ENCODE data around the gene GTPBP6.
"Not testable (repeated sequence)": the region's sequence is repeated elsewhere in the genome, so short reads cannot be mapped to it uniquely, and the experiment has no call there.

Gene GTPBP6

GRCh38 chrX:334331-334891 lies 15.8 kb upstream of the GTPBP6 start:
- no peak for DNase-seq

GRCh38 chrX:333611-334311 lies 15.2 kb upstream of the GTPBP6 start:
- DNase-seq: no peak

GRCh38 chrX:332916-333610 lies 14.5 kb upstream of the GTPBP6 start:
- no peak for DNase-seq

DNA sequence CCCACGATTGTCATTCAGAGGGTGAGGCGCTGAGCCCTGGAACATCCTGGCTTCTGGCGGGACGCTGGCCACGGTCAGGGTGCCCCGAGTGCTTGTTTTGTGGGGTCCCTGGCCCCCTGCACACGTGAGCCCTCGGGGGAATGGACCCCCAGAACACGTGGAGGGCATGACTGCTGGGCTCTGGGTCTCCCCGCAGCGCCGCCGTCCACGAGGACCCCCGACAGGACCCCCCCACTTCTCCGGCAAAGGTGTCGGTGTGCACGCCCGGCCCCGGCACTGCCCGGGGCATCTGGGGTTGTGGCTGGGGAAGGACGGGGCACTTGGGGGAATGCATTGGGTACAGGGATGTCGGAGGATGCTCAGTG lies 13.9 kb upstream of the GTPBP6 start:
- DNase-seq: no peak

DNA sequence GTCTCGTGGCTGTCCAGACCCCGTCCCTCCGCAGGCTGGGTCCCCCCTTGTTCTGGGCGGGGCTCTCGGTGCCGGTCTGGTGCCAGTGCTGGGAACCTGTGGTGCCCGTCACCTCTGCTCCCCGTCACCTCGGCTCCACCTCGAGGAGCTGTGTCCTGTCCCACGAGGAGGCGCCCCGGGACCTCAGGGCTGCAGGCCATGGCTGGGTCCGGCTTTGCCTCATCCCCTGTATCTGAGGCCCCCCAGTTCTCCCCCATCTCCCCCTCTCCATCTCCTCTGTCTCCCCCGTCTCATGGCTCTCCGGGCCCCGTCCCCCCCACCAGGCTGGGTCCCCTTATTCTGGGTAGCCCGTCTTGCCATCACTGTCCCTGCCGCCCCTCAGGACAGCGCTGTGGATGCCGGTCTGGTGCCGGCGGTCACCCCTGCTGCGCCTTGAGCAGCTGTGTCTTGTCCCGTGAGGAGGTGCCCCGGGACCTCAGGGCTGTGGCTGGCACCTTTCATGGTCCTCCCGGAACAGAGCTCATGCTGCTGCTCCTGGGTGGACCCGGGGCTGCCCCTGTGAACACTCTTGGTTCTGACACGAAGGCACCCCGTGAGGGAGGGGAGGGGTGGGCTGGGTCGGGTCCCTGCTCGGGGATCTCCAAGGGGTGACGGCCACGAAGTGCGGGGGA lies 13.4 kb upstream of the GTPBP6 start:
- DNase-seq: no peak

DNA sequence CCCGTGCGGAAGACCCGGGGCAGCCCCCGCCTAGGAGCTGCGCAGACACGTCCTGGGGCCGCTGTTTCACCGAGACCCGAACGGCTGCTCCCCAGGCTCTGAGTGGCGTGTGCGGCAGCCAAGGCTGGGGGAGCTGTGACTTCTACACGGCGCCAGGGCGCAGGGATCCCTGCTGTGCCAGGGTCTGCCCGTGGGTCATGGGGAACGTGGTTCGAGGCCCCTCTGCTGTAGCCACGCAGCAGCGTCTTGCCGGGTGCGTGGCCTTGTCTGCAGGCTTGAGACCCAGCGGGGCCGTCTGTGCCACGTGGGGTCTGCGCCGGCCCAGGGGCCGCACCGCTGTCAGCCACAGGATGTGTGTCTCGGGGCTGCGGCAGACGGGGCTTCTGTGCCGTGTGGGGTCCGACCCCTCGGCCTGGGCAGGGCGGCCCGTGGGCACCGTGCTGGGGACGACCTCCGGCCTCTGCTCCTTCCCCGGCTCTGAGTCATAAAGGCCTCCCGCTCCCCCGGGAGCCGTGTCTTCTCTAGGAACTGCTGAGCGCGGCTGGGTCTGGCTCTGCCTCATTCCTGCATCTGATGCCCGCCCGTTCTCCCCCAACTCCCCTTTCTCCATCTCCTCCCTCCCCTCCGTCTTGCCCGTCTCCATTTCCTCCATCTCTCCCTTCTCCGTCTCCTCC lies 12.7 kb upstream of the GTPBP6 start:
- no peak for DNase-seq

GRCh38 chrX:330726-331150 lies 12.1 kb upstream of the GTPBP6 start:
- DNase-seq: no peak

DNA sequence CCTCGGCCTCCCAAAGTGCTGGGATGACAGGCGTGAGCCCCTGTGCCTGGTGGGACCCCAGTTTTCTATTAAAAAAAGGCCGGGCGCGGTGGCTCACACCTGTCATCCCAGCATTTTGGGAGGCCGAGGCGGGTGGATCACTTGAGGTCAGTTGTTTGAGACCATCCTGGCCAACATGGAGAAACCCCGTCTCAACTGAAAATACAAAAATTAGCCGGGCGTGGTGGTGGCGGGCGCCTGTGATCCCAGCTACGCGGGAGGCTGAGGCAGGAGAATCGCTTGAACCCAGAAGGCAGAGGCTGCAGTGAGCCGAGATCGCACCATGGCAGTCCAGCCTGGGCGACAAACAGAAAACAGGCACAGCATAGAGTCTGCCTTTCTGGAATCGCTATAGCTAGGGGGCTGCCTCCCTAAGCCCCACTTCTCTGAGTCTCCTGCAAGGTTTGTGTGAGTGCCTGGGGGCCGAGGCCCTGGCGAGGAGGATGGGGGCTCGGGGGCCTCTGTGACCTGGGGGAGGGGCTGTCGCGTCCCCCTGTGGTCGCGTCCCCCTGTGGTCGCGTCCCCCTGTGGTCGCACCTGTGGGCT lies 11.6 kb upstream of the GTPBP6 start:
- DNase-seq: not testable (repeated sequence)

DNA sequence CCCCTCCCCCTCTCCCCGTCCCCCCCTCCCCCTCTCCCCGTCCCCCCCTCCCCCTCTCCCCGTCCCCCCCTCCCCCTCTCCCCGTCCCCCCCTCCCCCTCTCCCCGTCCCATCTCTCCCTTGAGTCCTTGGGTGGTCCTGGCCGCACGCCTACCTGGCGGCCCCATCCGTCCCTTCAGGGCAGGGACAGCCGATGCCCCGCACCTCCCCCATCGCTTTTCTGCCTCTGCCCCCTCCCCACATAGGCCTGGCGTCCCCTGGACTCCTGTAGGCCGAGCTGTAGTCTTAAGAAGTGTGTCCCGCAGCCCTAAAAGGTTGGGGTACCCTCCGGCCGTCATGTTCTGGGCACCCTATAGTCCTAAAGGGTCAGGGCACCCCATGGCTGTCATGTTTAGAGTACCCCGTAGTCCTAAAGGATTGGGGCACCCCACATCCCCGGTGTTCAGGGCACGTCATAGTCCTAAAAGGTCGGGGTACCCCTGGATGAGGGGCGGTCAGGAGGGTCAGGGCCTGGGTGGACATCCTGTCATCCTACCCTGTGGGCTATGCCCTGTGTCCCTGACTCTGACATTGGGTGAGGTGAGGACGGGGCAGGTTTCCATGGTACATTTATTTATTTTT lies 10.8 kb upstream of the GTPBP6 start:
- no peak for DNase-seq

- no peak for DNase-seq
These were observed 9.1 kb upstream of the GTPBP6 start for GRCh38 chrX:327660-328126.

DNA sequence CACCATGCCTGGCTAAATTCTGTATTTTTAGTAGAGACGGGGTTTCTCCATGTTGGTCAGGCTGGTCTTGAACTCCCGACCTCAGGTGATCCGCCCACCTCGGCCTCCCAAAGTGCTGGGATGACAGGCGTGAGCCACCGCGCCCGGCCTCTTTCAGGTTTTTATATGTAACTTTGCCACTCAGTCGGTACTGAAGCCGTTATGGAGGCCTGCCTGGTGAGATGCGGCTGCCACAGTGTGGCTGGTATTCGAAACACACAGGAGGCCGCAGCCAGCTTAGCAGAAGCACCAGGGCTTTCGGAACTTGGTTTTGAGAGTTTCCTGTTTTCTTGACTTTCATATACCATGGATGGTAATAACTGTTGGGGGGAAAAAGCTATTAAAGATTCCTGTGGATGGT lies 6.1 kb upstream of the GTPBP6 start:
- DNase-seq: not testable (repeated sequence)

DNA sequence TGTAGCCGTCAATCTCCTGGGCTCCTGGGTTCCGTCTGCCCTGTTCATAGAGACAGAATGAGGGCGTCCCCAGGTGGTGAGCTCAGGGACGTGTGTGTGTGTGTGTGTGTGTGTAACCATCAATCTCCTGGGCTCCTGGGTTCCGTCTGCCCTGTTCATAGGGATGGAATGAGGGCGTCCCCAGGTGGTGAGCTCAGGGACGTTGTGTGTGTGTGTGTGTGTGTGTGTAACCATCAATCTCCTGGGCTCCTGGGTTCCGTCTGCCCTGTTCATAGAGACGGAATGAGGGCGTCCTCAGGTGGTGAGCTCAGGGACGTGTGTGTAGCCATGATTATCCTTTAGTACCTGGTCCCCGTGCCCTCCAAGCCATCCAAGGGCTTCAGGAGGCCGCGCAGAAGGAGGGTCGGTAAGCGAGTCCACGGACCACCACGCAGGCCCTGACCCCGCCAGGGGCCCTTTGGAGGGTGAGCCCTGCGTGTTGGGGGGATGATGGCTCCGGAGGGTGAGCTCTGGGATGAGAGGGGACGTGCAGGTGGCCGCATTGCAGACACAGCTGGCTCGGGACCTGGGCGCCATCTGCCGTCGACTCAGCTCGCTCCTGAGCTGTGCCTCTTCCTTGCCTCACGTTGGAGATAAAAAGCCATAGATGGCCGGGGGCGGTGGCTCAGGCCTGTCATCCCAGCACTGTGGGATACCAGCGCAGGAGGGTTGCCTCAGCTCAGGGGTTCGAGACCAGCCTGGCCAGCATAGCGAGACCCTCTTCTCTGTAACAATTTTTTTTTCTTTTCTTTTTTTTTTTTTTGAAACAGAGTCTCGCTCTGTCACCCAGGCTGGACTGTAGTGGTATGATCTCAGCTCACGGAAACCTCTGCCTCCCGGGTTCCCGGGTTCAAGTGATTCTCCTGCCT lies 5.4 kb upstream of the GTPBP6 start:
- no peak for DNase-seq

DNA sequence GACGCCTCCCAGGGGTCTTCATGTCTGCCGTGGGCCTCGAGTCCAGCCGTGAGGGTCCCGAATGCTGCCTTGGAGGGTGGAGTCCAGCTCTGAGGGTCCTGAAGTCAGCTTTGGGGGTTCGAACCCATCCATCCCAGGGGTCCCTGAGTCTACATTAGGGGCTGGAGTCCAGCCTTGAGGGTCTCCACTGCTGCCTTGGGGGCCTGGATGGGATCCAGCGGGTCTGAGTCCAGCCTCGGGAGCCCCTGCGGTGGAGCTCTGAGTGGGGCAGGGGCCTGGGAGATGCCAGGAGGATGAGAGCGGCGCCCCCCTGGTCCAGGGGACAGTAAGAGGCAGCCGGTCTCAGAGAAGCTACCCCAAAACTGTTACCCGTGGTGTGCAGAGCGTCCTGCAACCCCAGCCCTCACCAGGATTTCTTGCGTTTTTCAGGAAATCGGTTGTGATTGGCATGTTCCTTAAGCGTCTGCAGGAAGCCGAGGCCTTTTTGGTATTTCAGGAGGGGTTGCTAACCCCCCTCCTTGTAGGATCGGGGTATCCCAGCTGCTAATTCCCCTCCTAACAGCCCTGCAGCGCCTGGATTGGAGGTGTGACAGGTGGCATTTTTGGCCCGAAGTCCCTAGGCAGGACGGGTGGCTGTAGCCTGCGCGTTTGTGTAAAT lies 1.7 kb upstream of the GTPBP6 start:
- DNase-seq: no peak

GRCh38 chrX:319579-320125 lies 1.1 kb upstream of the GTPBP6 start:
- DNase-seq: no peak

DNA sequence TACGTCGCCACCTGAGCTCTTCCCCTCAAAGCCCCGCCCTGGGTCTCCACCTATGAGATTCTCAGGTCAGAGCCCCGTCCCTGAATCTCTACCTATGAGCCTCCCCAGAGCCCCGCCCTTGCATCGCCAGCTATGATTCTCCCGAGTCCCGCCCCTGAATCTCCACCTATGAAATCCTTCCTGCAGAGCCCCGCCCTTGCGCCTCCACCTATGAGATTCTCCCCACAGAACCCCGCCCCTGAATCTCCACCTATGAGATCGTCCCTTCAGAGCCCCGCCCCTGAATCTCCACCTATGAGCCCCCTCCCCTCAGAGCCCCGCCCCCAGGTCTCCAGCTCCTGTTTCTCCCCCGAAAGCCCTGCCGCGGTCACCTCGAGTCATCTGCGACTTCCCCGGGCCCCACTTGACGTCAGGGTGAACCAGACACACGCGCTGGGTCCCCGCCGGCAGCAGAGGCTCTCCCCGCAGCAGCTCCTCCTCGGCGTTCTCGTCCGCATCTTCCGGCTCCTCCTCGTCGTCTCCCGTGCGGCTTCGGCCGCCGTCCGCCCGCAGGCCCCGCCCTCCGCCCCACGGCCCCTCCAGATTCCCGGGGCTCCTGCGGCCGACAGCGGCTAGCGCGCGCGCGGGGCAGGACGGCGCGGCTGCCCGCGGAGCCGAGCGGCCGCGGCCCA lies 393 bp downstream of the GTPBP6 start:
- DNase-seq: no peak

DNA sequence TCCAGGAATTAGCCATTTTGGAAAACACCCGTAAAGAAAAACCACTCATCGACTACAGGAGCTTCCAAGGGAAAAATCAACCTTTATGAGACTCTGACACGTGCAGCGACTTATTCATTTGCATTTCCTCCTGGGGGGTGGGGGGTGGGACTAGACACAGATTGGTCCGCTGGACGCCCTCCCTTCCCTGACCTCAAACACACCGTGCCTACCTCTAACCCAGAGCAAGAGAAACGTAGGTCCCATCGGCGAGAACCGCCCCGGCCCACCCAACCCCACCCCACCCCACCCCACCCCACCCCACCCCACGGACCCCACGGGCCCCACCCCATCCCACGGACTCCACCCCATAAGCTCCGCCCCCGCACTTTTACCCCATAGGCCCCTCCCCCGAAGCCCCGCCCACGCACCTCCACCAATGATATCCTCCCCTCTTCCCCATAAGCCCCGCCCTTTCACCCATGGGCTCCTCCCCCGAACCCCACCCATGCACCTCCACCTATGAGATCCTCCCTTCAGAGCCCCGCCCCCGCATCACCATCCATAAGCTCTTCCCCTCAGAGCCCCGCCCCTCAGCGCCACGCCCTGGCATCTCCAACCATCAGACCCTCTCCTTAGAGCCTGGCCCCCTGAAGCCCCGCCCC lies 1.1 kb downstream of the GTPBP6 start:
- no peak for DNase-seq

- DNase-seq: no peak
These were observed 2.0 kb downstream of the GTPBP6 start for GRCh38 chrX:316351-317325.
